SKM-1 (cell line): ENCODE data around the gene CDK6.

Experiments
- DNase-seq: peaks from one replicate; lab custom pipeline; 2025; ENCODE audit not compliant: unreplicated experiment; lab: John Stamatoyannopoulos, UW

Gene CDK6

GRCh38 chr7:92740700-92741126 is 95.7 kb downstream of the CDK6 start:
- no peak for DNase-seq

GRCh38 chr7:92740134-92740533 is 96.2 kb downstream of the CDK6 start:
- no peak for DNase-seq

GRCh38 chr7:92739091-92739490 is 97.3 kb downstream of the CDK6 start:
- no peak for DNase-seq

- DNase-seq, result no peak
Measured at GRCh38 chr7:92737706-92738105, 98.7 kb downstream of the CDK6 start.

GRCh38 chr7:92736870-92737269 is 99.5 kb downstream of the CDK6 start:
- no peak for DNase-seq

- DNase-seq, result no peak
Measured at GRCh38 chr7:92735707-92736106, 100.7 kb downstream of the CDK6 start.

- no peak for DNase-seq
Measured at GRCh38 chr7:92732316-92733036, 103.9 kb downstream of the CDK6 start.

- no peak for DNase-seq
Measured at GRCh38 chr7:92731335-92732063, 104.9 kb downstream of the CDK6 start.

GRCh38 chr7:92730808-92731207 is 105.6 kb downstream of the CDK6 start:
- DNase-seq, result no peak

GRCh38 chr7:92729751-92730150 is 106.6 kb downstream of the CDK6 start:
- DNase-seq, result no peak

- no peak for DNase-seq
Measured at GRCh38 chr7:92729172-92729571, 107.2 kb downstream of the CDK6 start.

GRCh38 chr7:92727755-92728154 is 108.6 kb downstream of the CDK6 start:
- no peak for DNase-seq

- no peak for DNase-seq
Measured at GRCh38 chr7:92725161-92725925, 111.0 kb downstream of the CDK6 start.

- no peak for DNase-seq
Measured at GRCh38 chr7:92723943-92724342, 112.4 kb downstream of the CDK6 start.

- DNase-seq, result no peak
Measured at GRCh38 chr7:92723205-92723604, 113.2 kb downstream of the CDK6 start.

GRCh38 chr7:92722541-92722940 is 113.8 kb downstream of the CDK6 start:
- no peak for DNase-seq

GRCh38 chr7:92720604-92721350 is 115.6 kb downstream of the CDK6 start:
- no peak for DNase-seq

GRCh38 chr7:92717993-92718716 is 118.2 kb downstream of the CDK6 start:
- no peak for DNase-seq

- no peak for DNase-seq
Measured at GRCh38 chr7:92717623-92717992, 118.8 kb downstream of the CDK6 start.

GRCh38 chr7:92716825-92717580 is 119.4 kb downstream of the CDK6 start:
- no peak for DNase-seq
